Fibroblast of lung (primary cell): ENCODE measurements around the gene COL4A2. TPM values are rescaled to one million over a fixed set of nuclear protein-coding genes. Genes with fewer than 3 reads are reported as not detected.
A peak's percentile ranks its signal among the peaks of the same experiment; 100 is the strongest.

ENCODE experiments used
- DNase-seq, 2 donors: peaks; one replicate each; pipeline versions ENCODE4 v3.0.0 to v3.0.0-alpha.2; 2010; ENCODE audit warnings: low read depth in 2 of 2
- H2AFZ ChIP-seq: 2 replicates; pipeline ENCODE4 v1.5.1; 2012; ENCODE audit warnings: low read length, control low read depth, inconsistent platforms
- H3K27ac ChIP-seq: 2 replicates; pipeline ENCODE4 v1.5.1; 2011; ENCODE audit warnings: low read length, control low read depth; ENCODE audit not compliant: insufficient read depth
- H3K27me3 ChIP-seq: 2 replicates; pipeline ENCODE4 v1.5.1; 2011; ENCODE audit warnings: mild to moderate bottlenecking, low read length; ENCODE audit not compliant: control insufficient read depth, insufficient read depth
- H3K36me3 ChIP-seq: 2 replicates; pipeline ENCODE4 v1.5.1; 2011; ENCODE audit warnings: low read length; ENCODE audit not compliant: control insufficient read depth, insufficient read depth
- H3K4me1 ChIP-seq: 2 replicates; pipeline ENCODE4 v1.5.1; 2011; ENCODE audit warnings: low read length; ENCODE audit not compliant: control insufficient read depth, insufficient read depth; ENCODE audit errors: extremely low read depth
- H3K4me2 ChIP-seq: 2 replicates; pipeline ENCODE4 v1.5.1; 2011; ENCODE audit warnings: low read length, control low read depth; ENCODE audit not compliant: insufficient read depth; ENCODE audit errors: extremely low read depth
- H3K4me3 ChIP-seq, 4 experiments: fragments of 200-600 bp in 1 of 4; sonication (generic) in 1 of 4; replicated peaks in 1 of 4; 2 replicates each; pipeline ENCODE4 v1.5.1; 2011 to 2016; ENCODE audit warnings: low read length in 4 of 4, low read depth in 3 of 4, mild to moderate bottlenecking in 3 of 4, control low read depth in 2 of 4, inconsistent platforms in 1 of 4, mixed read lengths in 1 of 4; ENCODE audit not compliant: insufficient read depth in 1 of 4; ENCODE audit errors: control extremely low read depth in 1 of 4
- H3K79me2 ChIP-seq: 2 replicates; pipeline ENCODE4 v1.5.1; 2012; ENCODE audit warnings: mild to moderate bottlenecking, low read length, inconsistent platforms; ENCODE audit not compliant: control insufficient read depth, insufficient read depth
- H3K9ac ChIP-seq: 2 replicates; pipeline ENCODE4 v1.5.1; 2011; ENCODE audit warnings: mild to moderate bottlenecking, low read length, control low read depth; ENCODE audit not compliant: insufficient read depth
- H3K9me3 ChIP-seq: 2 replicates; pipeline ENCODE4 v1.5.1; 2012; ENCODE audit warnings: low read depth, low read length; ENCODE audit not compliant: control insufficient read depth, insufficient read depth
- H4K20me1 ChIP-seq: 2 replicates; pipeline ENCODE4 v1.5.1; 2011; ENCODE audit warnings: low read length; ENCODE audit not compliant: control insufficient read depth, insufficient read depth; ENCODE audit errors: extremely low read depth
- CTCF ChIP-seq, 2 donors: IDR thresholded peaks in 1 of 2; conservative IDR thresholded peaks in 1 of 2; 1 replicate in 1 of 2; 2 replicates in 1 of 2; pipeline ENCODE4 v1.5.1; 2011 to 2012; ENCODE audit warnings: low read length in 2 of 2, control low read depth in 1 of 2, inconsistent platforms in 1 of 2, low read depth in 1 of 2, mild to moderate bottlenecking in 1 of 2
- EZH2 ChIP-seq: IDR thresholded peaks from 2 replicates; pipeline ENCODE4 v1.5.1; 2012; ENCODE audit warnings: low read length, control low read depth, mild to moderate bottlenecking; ENCODE audit errors: missing control alignments
- polyA plus RNA-seq, 2 donors: library from polyadenylated mRNA; depleted of rRNA in 1 of 2; stranded (reverse) in 1 of 2; unstranded in 1 of 2; fragments of >200 nt; gene quantifications; 2 replicates each; pipeline ENCODE4 v1.2.1, GENCODE V29; 2011 to 2012; ENCODE audit warnings: missing spikeins in 1 of 2
- total RNA-seq: library from RNA; depleted of rRNA; stranded (reverse); fragments of >200 nt; gene quantifications from 2 replicates; pipeline ENCODE4 v1.2.1, GENCODE V29; 2014

Gene COL4A2
- total and polyA plus RNA-seq, 2 donors (not counting 1 experiment from before 2014, with no cell fraction given) = 93.1 to 463 TPM

DNA sequence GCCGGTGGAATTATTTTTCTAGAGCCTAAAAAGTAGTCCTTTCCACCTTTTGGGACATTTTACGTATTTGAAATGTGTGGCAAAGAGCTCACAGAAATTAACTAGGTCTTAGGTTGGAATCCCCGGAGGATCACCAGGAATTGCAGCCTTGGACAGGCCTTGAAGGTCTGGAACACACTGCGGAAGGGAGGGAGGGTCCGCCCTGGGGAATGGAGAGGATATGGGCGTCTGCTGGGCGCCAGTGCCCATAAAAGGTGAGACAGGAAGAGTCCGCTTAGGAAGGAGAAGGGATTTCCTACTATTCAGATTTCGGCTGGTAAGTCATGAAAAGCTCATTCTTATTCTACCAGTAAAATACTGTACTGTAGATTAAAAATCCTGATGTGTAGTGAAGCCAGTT lies 111.9 kb downstream of the COL4A2 start:
- Histone ChIP-seq H4K20me1 (no peaks in the 10 kb centered on the region), H3K9me3 (no peaks in the 10 kb centered on the region), H3K27me3 (no peaks in the 10 kb centered on the region), H3K79me2 (peaks cover 2% of the 10 kb centered on the region), H3K36me3 (peaks cover 4% of the 10 kb centered on the region), H3K27ac (no peak overlapping the region), H3K4me1 (peaks cover 37% of the 10 kb centered on the region), H2AFZ (no peak overlapping the region), H3K4me2 (no peak overlapping the region), H3K4me3 (no peak overlapping the region), H3K9ac (no peak overlapping the region)
- TF ChIP-seq EZH2 (no peak), CTCF (conservative IDR thresholded peaks at IDR 0.05 in 1 of 2, IDR thresholded peaks at IDR 0.05 in 1 of 2; ENCODE audit: low read depth in 1 of 2, low read length in 2 of 2) (no peak)
- DNase-seq = no peak

DNA sequence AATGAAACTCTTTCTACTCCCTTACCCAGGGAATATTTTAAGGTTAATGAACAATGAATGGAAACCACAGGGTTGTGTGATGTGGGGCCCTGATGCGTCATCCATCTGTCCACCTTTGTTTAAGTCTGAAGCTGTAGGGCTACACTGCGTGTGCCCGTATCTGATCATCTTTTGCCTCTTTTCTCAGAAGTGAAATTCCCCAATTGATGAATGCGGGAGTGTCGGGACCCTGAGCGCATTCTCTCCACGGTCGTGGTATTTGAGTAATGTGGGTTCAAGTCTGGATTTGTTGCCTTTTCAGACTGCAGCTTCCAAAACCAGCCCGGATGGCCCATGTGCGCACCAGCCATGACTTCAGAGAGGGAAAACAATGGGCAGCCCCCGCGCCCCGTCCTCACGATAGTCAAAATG lies 112.3 kb downstream of the COL4A2 start:
- Histone ChIP-seq H3K4me2 (no peak overlapping the region), H3K9ac (no peak overlapping the region), H4K20me1 (no peaks in the 10 kb centered on the region), H3K79me2 (peaks cover 2% of the 10 kb centered on the region), H3K27ac (no peak overlapping the region), H2AFZ (no peak overlapping the region), H3K4me1 (peaks cover 37% of the 10 kb centered on the region), H3K9me3 (no peaks in the 10 kb centered on the region), H3K27me3 (no peaks in the 10 kb centered on the region), H3K4me3 (no peak overlapping the region), H3K36me3 (peaks cover 4% of the 10 kb centered on the region)
- DNase-seq = peak in 1 of 2 donors; percentile 95
- TF ChIP-seq EZH2 = no peak
- TF ChIP-seq CTCF (conservative IDR thresholded peaks at IDR 0.05 in 1 of 2, IDR thresholded peaks at IDR 0.05 in 1 of 2; ENCODE audit: low read depth in 1 of 2, low read length in 2 of 2) = no peak

- H3K27me3 ChIP-seq = no peaks in the 10 kb centered on the region
- H3K4me1 ChIP-seq = peaks cover 40% of the 10 kb centered on the region
- TF ChIP-seq EZH2 = no peak
- TF ChIP-seq CTCF (conservative IDR thresholded peaks at IDR 0.05 in 1 of 2, IDR thresholded peaks at IDR 0.05 in 1 of 2; ENCODE audit: low read depth in 1 of 2, low read length in 2 of 2) = no peak
- H3K79me2 ChIP-seq = peaks cover 2% of the 10 kb centered on the region
- H3K36me3 ChIP-seq = peaks cover 4% of the 10 kb centered on the region
- no peak overlapping the region for H3K27ac ChIP-seq
- no peak for DNase-seq
- no peak overlapping the region for H2AFZ ChIP-seq
- H3K4me3 ChIP-seq = no peak overlapping the region
- H3K9me3 ChIP-seq = no peaks in the 10 kb centered on the region
- no peak overlapping the region for H3K9ac ChIP-seq
- H3K4me2 ChIP-seq = no peak overlapping the region
- H4K20me1 ChIP-seq = no peaks in the 10 kb centered on the region
Observed at GRCh38 chr13:110419946-110420345, 112.9 kb downstream of the COL4A2 start.
